Neuronal stem cell (in vitro differentiated cells): Measurements from ENCODE around the gene MAPK8.
"Not testable (repeated sequence)": the region's sequence is repeated elsewhere in the genome, so short reads cannot be mapped to it uniquely, and the experiment has no call there.

Source experiments
- DNase-seq: peaks from one replicate; pipeline ENCODE4 v3.0.0-alpha.2; 2013; ENCODE audit warnings: low spot score
- H2AFZ ChIP-seq: one replicate; pipeline ENCODE4 v1.6.1; 2013; ENCODE audit warnings: mild to moderate bottlenecking, low read length, inconsistent platforms
- H2AK5ac ChIP-seq: 2 replicates; pipeline ENCODE4 v1.6.1; 2013; ENCODE audit warnings: low read depth, mild to moderate bottlenecking, inconsistent platforms, low read length, moderate library complexity, mixed read lengths
- H2BK120ac ChIP-seq: 2 replicates; pipeline ENCODE4 v1.6.1; 2013; ENCODE audit warnings: low read depth, mild to moderate bottlenecking, inconsistent platforms, low read length, moderate library complexity, mixed read lengths
- H2BK12ac ChIP-seq: one replicate; pipeline ENCODE4 v1.6.1; 2013; ENCODE audit warnings: low read length, inconsistent platforms
- H2BK15ac ChIP-seq: 2 replicates; pipeline ENCODE4 v1.6.1; 2013; ENCODE audit warnings: mild to moderate bottlenecking, low read length, inconsistent platforms, mixed read lengths
- H2BK5ac ChIP-seq: one replicate; pipeline ENCODE4 v1.6.1; 2013; ENCODE audit warnings: inconsistent platforms, mild to moderate bottlenecking, low read length, moderate library complexity
- H3K14ac ChIP-seq: one replicate; pipeline ENCODE4 v1.6.1; 2013; ENCODE audit warnings: low read length, inconsistent platforms
- H3K18ac ChIP-seq: 2 replicates; pipeline ENCODE4 v1.6.1; 2013; ENCODE audit warnings: low read length, inconsistent platforms
- H3K23ac ChIP-seq: 2 replicates; pipeline ENCODE4 v1.6.1; 2013; ENCODE audit warnings: low read depth, mild to moderate bottlenecking, mixed read lengths, low read length, inconsistent platforms; ENCODE audit not compliant: poor library complexity
- H3K27ac ChIP-seq: replicated peaks from 3 replicates; pipeline ENCODE4 v1.5.1; 2013; ENCODE audit warnings: low read length, inconsistent platforms
- H3K27me3 ChIP-seq, 3 experiments: 2 replicates each; pipeline ENCODE4 v1.6.1; 2013; ENCODE audit warnings: low read length in 3 of 3, mild to moderate bottlenecking in 2 of 3, inconsistent platforms in 1 of 3, low read depth in 1 of 3, mixed read lengths in 1 of 3, moderate library complexity in 1 of 3; ENCODE audit not compliant: control insufficient read depth in 3 of 3, insufficient read depth in 3 of 3
- H3K36me3 ChIP-seq, 2 donors: replicated peaks in 1 of 2; 2 replicates each; pipeline ENCODE4 v1.6.1; 2013; ENCODE audit warnings: low read length in 2 of 2; ENCODE audit not compliant: control insufficient read depth in 2 of 2, insufficient read depth in 2 of 2
- H3K4ac ChIP-seq: 2 replicates; pipeline ENCODE4 v1.6.1; 2013; ENCODE audit warnings: inconsistent platforms, mild to moderate bottlenecking, low read length, moderate library complexity
- H3K4me1 ChIP-seq, 2 donors: 1 replicate in 1 of 2; 2 replicates in 1 of 2; pipeline ENCODE4 v1.6.1; 2013; ENCODE audit warnings: low read length in 2 of 2, low read depth in 1 of 2; ENCODE audit not compliant: control insufficient read depth in 2 of 2, insufficient read depth in 1 of 2
- H3K4me2 ChIP-seq: one replicate; pipeline ENCODE4 v1.6.1; 2013; ENCODE audit warnings: mild to moderate bottlenecking, low read length, inconsistent platforms; ENCODE audit not compliant: insufficient read depth, poor library complexity, severe bottlenecking
- H3K4me3 ChIP-seq, 2 donors: 2 replicates each; pipeline ENCODE4 v1.5.1; 2013; ENCODE audit warnings: low read length in 2 of 2, mild to moderate bottlenecking in 2 of 2, inconsistent platforms in 1 of 2, moderate library complexity in 1 of 2
- H3K79me1 ChIP-seq: one replicate; pipeline ENCODE4 v1.6.1; 2013; ENCODE audit warnings: low read depth, mild to moderate bottlenecking, inconsistent platforms, low read length, moderate library complexity
- H3K9ac ChIP-seq: one replicate; pipeline ENCODE4 v1.6.1; 2013; ENCODE audit warnings: mild to moderate bottlenecking, low read depth, low read length, inconsistent platforms; ENCODE audit not compliant: poor library complexity
- H3K9me3 ChIP-seq, 2 donors: replicated peaks in 1 of 2; 2 replicates each; pipeline versions ENCODE3 to v1.6.1; 2013; ENCODE audit warnings: low read length in 2 of 2, mild to moderate bottlenecking in 2 of 2, inconsistent platforms in 1 of 2, low read depth in 1 of 2, mixed read lengths in 1 of 2, moderate library complexity in 1 of 2; ENCODE audit not compliant: control insufficient read depth in 2 of 2, insufficient read depth in 1 of 2
- H4K8ac ChIP-seq: one replicate; pipeline ENCODE4 v1.6.1; 2013; ENCODE audit warnings: low read depth, mild to moderate bottlenecking, inconsistent platforms, low read length, moderate library complexity
- H4K91ac ChIP-seq: one replicate; pipeline ENCODE4 v1.6.1; 2013; ENCODE audit warnings: low read length, low read depth, mild to moderate bottlenecking, inconsistent platforms; ENCODE audit not compliant: poor library complexity
- WGBS, 2 donors: extraction: QIAGEN DNeasy Blood & Tissue Kit; methylation state at CpG; one replicate each; pipeline ENCODE4 v1.1.7; 2013; ENCODE audit warnings: missing lambda C conversion rate in 2 of 2, mixed read lengths in 1 of 2; ENCODE audit not compliant: insufficient read length in 2 of 2, insufficient replicate concordance in 1 of 2; ENCODE audit errors: extremely low coverage in 2 of 2; 5-methylcytosine and 5-hydroxymethylcytosine counted together

MAPK8 gene

GRCh38 chr10:48419714-48420113 is 113.2 kb downstream of the MAPK8 start:
- Histone ChIP-seq H2BK120ac (no peak overlapping the region), H2AK5ac (no peak overlapping the region), H3K4ac (no peak overlapping the region), H3K9ac (no peak overlapping the region), H3K4me2 (no peak overlapping the region), H2BK15ac (no peak overlapping the region), H3K79me1 (no peaks in the 10 kb centered on the region), H3K27me3 (no peaks in the 10 kb centered on the region), H3K9me3 (peaks cover 0 to 2% of the 10 kb centered on the region in 2 donors), H4K8ac (no peak overlapping the region), H3K4me3 (no peak overlapping the region), H2AFZ (no peak overlapping the region), H3K27ac (no peak overlapping the region), H2BK5ac (no peak overlapping the region), H3K14ac (no peak overlapping the region), H3K4me1 (no peaks in the 10 kb centered on the region), H3K23ac (no peak overlapping the region), H3K18ac (no peak overlapping the region), H3K36me3 (peaks cover 2 to 3% of the 10 kb centered on the region in 2 donors), H4K91ac (no peak overlapping the region), H2BK12ac (no peak overlapping the region)
- no peak for DNase-seq
- no CpG with 5 or more reads among the region's 4 CpGs for WGBS, 2 donors

DNA sequence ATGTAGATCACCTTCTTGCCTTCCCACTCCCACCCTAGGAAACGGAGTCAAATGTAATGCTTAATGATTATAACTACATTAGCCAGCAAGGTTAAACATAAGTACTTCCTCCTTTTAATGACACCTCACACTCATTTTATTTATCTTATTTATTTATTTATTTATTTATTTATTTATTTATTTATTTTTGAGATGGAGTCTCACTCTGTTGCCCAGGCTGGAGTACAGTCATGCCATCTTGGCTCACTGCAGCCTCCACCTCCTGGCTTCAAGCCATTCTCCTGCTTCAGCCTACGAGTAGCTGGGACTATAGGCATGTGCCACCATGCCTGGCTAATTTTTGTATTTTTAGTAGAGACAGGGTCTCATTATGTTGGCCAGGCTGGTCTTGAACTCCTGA is 115.4 kb downstream of the MAPK8 start:
- H3K27ac ChIP-seq, H3K4me1 ChIP-seq, H3K4me2 ChIP-seq, H3K23ac ChIP-seq, DNase-seq, H3K18ac ChIP-seq, H3K4me3 ChIP-seq, H3K4ac ChIP-seq, H3K9ac ChIP-seq, H3K14ac ChIP-seq, H3K79me1 ChIP-seq, H3K27me3 ChIP-seq, H2BK12ac ChIP-seq, H4K8ac ChIP-seq, H2AFZ ChIP-seq, H3K9me3 ChIP-seq, H4K91ac ChIP-seq, H2BK120ac ChIP-seq, H2BK15ac ChIP-seq, H2BK5ac ChIP-seq, H2AK5ac ChIP-seq: not testable (repeated sequence)
- WGBS, 2 donors, result no CpG with 5 or more reads among the region's 2 CpGs
- H3K36me3 ChIP-seq, result peaks cover 0 to 22% of the 10 kb centered on the region in 2 donors

- Histone ChIP-seq H3K27ac (no peak overlapping the region), H2AK5ac (no peak overlapping the region), H2BK120ac (no peak overlapping the region), H3K23ac (no peak overlapping the region), H3K4me1 (no peaks in the 10 kb centered on the region), H3K14ac (no peak overlapping the region), H3K36me3 (peaks cover 0 to 38% of the 10 kb centered on the region in 2 donors), H2AFZ (no peak overlapping the region), H3K27me3 (no peaks in the 10 kb centered on the region), H3K9me3 (no peaks in the 10 kb centered on the region), H3K4me3 (no peak overlapping the region), H3K79me1 (no peaks in the 10 kb centered on the region), H3K4ac (no peak overlapping the region), H3K9ac (no peak overlapping the region), H3K18ac (no peak overlapping the region), H4K8ac (no peak overlapping the region), H3K4me2 (no peak overlapping the region), H4K91ac (no peak overlapping the region), H2BK5ac (no peak overlapping the region), H2BK12ac (no peak overlapping the region), H2BK15ac (no peak overlapping the region)
- WGBS, 2 donors, result no CpG with 5 or more reads among the region's 4 CpGs
- DNase-seq, result no peak
These were observed 117.4 kb downstream of the MAPK8 start for GRCh38 chr10:48423884-48424283.

GRCh38 chr10:48428896-48429295 is 122.4 kb downstream of the MAPK8 start:
- H3K14ac ChIP-seq, result no peak overlapping the region
- H3K36me3 ChIP-seq, result peaks cover 0 to 79% of the 10 kb centered on the region in 2 donors
- H3K4me1 ChIP-seq, result no peaks in the 10 kb centered on the region
- H3K9ac ChIP-seq, result no peak overlapping the region
- no peak overlapping the region for H2BK15ac ChIP-seq
- no peaks in the 10 kb centered on the region for H3K27me3 ChIP-seq
- H3K23ac ChIP-seq, result no peak overlapping the region
- H3K9me3 ChIP-seq, result no peaks in the 10 kb centered on the region
- H3K4me2 ChIP-seq, result no peak overlapping the region
- no CpG with 5 or more reads among the region's 3 CpGs for WGBS, 2 donors
- no peak overlapping the region for H3K4me3 ChIP-seq
- no peak overlapping the region for H3K27ac ChIP-seq
- no peak overlapping the region for H4K91ac ChIP-seq
- no peak overlapping the region for H3K18ac ChIP-seq
- no peak overlapping the region for H2BK12ac ChIP-seq
- H2AK5ac ChIP-seq, result no peak overlapping the region
- no peaks in the 10 kb centered on the region for H3K79me1 ChIP-seq
- no peak overlapping the region for H2BK120ac ChIP-seq
- DNase-seq, result no peak
- no peak overlapping the region for H4K8ac ChIP-seq
- no peak overlapping the region for H3K4ac ChIP-seq
- no peak overlapping the region for H2BK5ac ChIP-seq
- no peak overlapping the region for H2AFZ ChIP-seq
